Aorta (tissue), 5 donors: Measurements from ENCODE around the gene LSAMP. TPM values are rescaled to one million over a fixed set of nuclear protein-coding genes. Genes with fewer than 3 reads are reported as not detected.

ENCODE experiments used
- ATAC-seq: fragments of 200-7000 bp; cut with Tn5 transposase; one replicate; pipeline ENCODE4 v1.9.1; 2022; ENCODE audit warnings: moderate library complexity; ENCODE audit not compliant: low FRiP score
- DNase-seq, 2 donors: peaks; one replicate each; pipeline ENCODE4 v3.0.0-alpha.2; 2020
- H3K27ac ChIP-seq, 2 donors: one replicate each; pipeline ENCODE4 v1.5.1; 2013; ENCODE audit warnings: low read length in 2 of 2, mild to moderate bottlenecking in 2 of 2, moderate library complexity in 2 of 2, control low read depth in 1 of 2, inconsistent platforms in 1 of 2, low read depth in 1 of 2
- H3K27me3 ChIP-seq, 2 donors: one replicate each; pipeline ENCODE4 v1.6.1; 2013; ENCODE audit warnings: control low read depth in 1 of 2, low read length in 1 of 2, mild to moderate bottlenecking in 1 of 2, moderate library complexity in 1 of 2; ENCODE audit not compliant: insufficient read depth in 2 of 2, control insufficient read depth in 1 of 2
- H3K36me3 ChIP-seq, 2 donors: one replicate each; pipeline ENCODE4 v1.6.1; 2013; ENCODE audit warnings: control low read depth in 1 of 2, low read length in 1 of 2, mild to moderate bottlenecking in 1 of 2; ENCODE audit not compliant: insufficient read depth in 2 of 2, control insufficient read depth in 1 of 2
- H3K4me1 ChIP-seq, 2 donors: one replicate each; pipeline ENCODE4 v1.6.1; 2013; ENCODE audit warnings: low read length in 2 of 2, control low read depth in 1 of 2, mild to moderate bottlenecking in 1 of 2, moderate library complexity in 1 of 2; ENCODE audit not compliant: insufficient read depth in 2 of 2, control insufficient read depth in 1 of 2
- H3K4me3 ChIP-seq, 2 donors: one replicate each; pipeline ENCODE4 v1.5.1; 2013; ENCODE audit warnings: low read length in 2 of 2, control low read depth in 1 of 2, mild to moderate bottlenecking in 1 of 2
- H3K9me3 ChIP-seq: one replicate; pipeline ENCODE4 v1.6.1; 2013; ENCODE audit warnings: mild to moderate bottlenecking, low read length; ENCODE audit not compliant: control insufficient read depth
- WGBS, 2 donors: extraction: QIAGEN DNeasy Blood & Tissue Kit; methylation state at CpG; one replicate each; pipeline ENCODE4 v1.1.7; 2013; 5-methylcytosine and 5-hydroxymethylcytosine counted together
- intact Hi-C, 2 donors: fragments of 100-400 bp; cut with DNase I; formaldehyde crosslinking; loops; one replicate each; pipeline versions ENCODE4 v1.14.2 to v1.15.0; 2022
- polyA plus RNA-seq, 2 donors: library from polyadenylated mRNA; stranded (reverse); fragments of 200-250 nt; gene quantifications; one replicate each; pipeline ENCODE4 v1.2.3, GENCODE V29; 2013
- total RNA-seq, 2 donors: library from RNA; stranded (reverse); fragmentation: NEBNext Ultra II Directional; extraction: Animal tissue kit (Norgen Biotek cat#: 25700); gene quantifications; one replicate each; pipeline ENCODE4 v1.2.1, GENCODE V29; 2021
- donor health status: healthy with polysubstance abuse.
- donor health status: Bipolar disorder and iron deficiency.
- donor health status: DM: no; HTN: no; CAD: no.
- donor health status: DM: no; HTN: no; CAD: no.
- donor health status: DM: yes; HTN: yes; CAD: no.

Gene LSAMP
- total and polyA plus RNA-seq, 4 donors: 0.38 to 7.8 (median 0.88) TPM; not detected in 1

GRCh38 chr3:116200956-116201690, 244.2 kb downstream of the LSAMP start:
- no peak overlapping the region for H3K27ac ChIP-seq

GRCh38 chr3:116199063-116199462, 246.2 kb downstream of the LSAMP start:
- intact Hi-C loops: no loop called here
- WGBS, 2 donors: 94 to 96% methylated on average over 2 of the region's 2 CpGs
- Histone ChIP-seq H3K4me1 (no peaks in the 10 kb centered on the region), H3K4me3 (no peak overlapping the region), H3K9me3 (no peaks in the 10 kb centered on the region), H3K27me3 (no peaks in the 10 kb centered on the region), H3K36me3 (no peaks in the 10 kb centered on the region), H3K27ac (no peak overlapping the region)
- no peak for ATAC-seq
- DNase-seq: no peak

More at GRCh38 chr3:116200956-116201690, 244.2 kb downstream of the LSAMP start:
- no peaks in the 10 kb centered on the region for H3K9me3 ChIP-seq
- H3K36me3 ChIP-seq: no peaks in the 10 kb centered on the region
- no peak for ATAC-seq
- H3K4me1 ChIP-seq: no peaks in the 10 kb centered on the region
- intact Hi-C loops: no loop called here
- WGBS, 2 donors: 82 to 83% methylated on average over 5 of the region's 5 CpGs
- no peak overlapping the region for H3K4me3 ChIP-seq
- H3K27me3 ChIP-seq: no peaks in the 10 kb centered on the region
- DNase-seq: no peak

GRCh38 chr3:116198087-116198486, 247.2 kb downstream of the LSAMP start:
- Histone ChIP-seq H3K27me3 (no peaks in the 10 kb centered on the region), H3K4me1 (no peaks in the 10 kb centered on the region), H3K27ac (no peak overlapping the region), H3K36me3 (no peaks in the 10 kb centered on the region), H3K4me3 (no peak overlapping the region), H3K9me3 (no peaks in the 10 kb centered on the region)
- intact Hi-C loops: no loop called here
- WGBS, 2 donors: 29 to 31% methylated on average over 2 of the region's 2 CpGs
- ATAC-seq (no peak), DNase-seq (no peak)

- no peaks in the 10 kb centered on the region for H3K9me3 ChIP-seq
- WGBS, 2 donors: 88 to 93% methylated on average over 1 of the region's 1 CpG
- intact Hi-C loops: no loop called here
Observed at GRCh38 chr3:116192464-116192863, 252.8 kb downstream of the LSAMP start.

GRCh38 chr3:116191409-116191808, 253.9 kb downstream of the LSAMP start:
- no peak overlapping the region for H3K27ac ChIP-seq
- no peaks in the 10 kb centered on the region for H3K4me1 ChIP-seq
- H3K4me3 ChIP-seq: no peak overlapping the region
- ATAC-seq (no peak), DNase-seq (no peak)
- no peaks in the 10 kb centered on the region for H3K27me3 ChIP-seq
- H3K36me3 ChIP-seq: no peaks in the 10 kb centered on the region
- WGBS, 2 donors: 68 to 81% methylated on average over 2 of the region's 2 CpGs
- intact Hi-C loops: no loop called here
- no peaks in the 10 kb centered on the region for H3K9me3 ChIP-seq

More at GRCh38 chr3:116192464-116192863, 252.8 kb downstream of the LSAMP start:
- no peaks in the 10 kb centered on the region for H3K4me1 ChIP-seq
- no peaks in the 10 kb centered on the region for H3K36me3 ChIP-seq
- no peak overlapping the region for H3K27ac ChIP-seq
- DNase-seq (no peak), ATAC-seq (no peak)
- no peaks in the 10 kb centered on the region for H3K27me3 ChIP-seq
- no peak overlapping the region for H3K4me3 ChIP-seq

- intact Hi-C loops: no loop called here
Observed at GRCh38 chr3:116190095-116190494, 255.2 kb downstream of the LSAMP start.

GRCh38 chr3:116188231-116188785, 257.0 kb downstream of the LSAMP start:
- DNase-seq (no peak), ATAC-seq (no peak)
- H3K4me3 ChIP-seq: no peak overlapping the region
- H3K27ac ChIP-seq: no peak overlapping the region
- H3K4me1 ChIP-seq: no peaks in the 10 kb centered on the region
- no peaks in the 10 kb centered on the region for H3K36me3 ChIP-seq
- 57 to 68% methylated on average over 3 of the region's 3 CpGs for WGBS, 2 donors
- intact Hi-C loops: no loop called here
- H3K27me3 ChIP-seq: no peaks in the 10 kb centered on the region
- H3K9me3 ChIP-seq: no peaks in the 10 kb centered on the region

More at GRCh38 chr3:116190095-116190494, 255.2 kb downstream of the LSAMP start:
- no peaks in the 10 kb centered on the region for H3K9me3 ChIP-seq
- no peak for DNase-seq
- no peaks in the 10 kb centered on the region for H3K36me3 ChIP-seq
- ATAC-seq: no peak
- no peaks in the 10 kb centered on the region for H3K27me3 ChIP-seq
- no peaks in the 10 kb centered on the region for H3K4me1 ChIP-seq
- 72 to 79% methylated on average over 3 of the region's 3 CpGs for whole genome bisulfite sequencing, 2 donors
- H3K4me3 ChIP-seq: no peak overlapping the region
- H3K27ac ChIP-seq: no peak overlapping the region

GRCh38 chr3:116186049-116186448, 259.2 kb downstream of the LSAMP start:
- Histone ChIP-seq H3K27me3 (no peaks in the 10 kb centered on the region), H3K4me1 (no peaks in the 10 kb centered on the region), H3K27ac (no peak overlapping the region), H3K4me3 (no peak overlapping the region), H3K9me3 (no peaks in the 10 kb centered on the region), H3K36me3 (no peaks in the 10 kb centered on the region)
- no peak for DNase-seq
- no peak for ATAC-seq
- 64 to 75% methylated on average over 1 of the region's 1 CpG for WGBS, 2 donors
- intact Hi-C loops: no loop called here

- Histone ChIP-seq H3K27me3 (no peaks in the 10 kb centered on the region), H3K27ac (no peak overlapping the region), H3K9me3 (no peaks in the 10 kb centered on the region), H3K36me3 (no peaks in the 10 kb centered on the region), H3K4me1 (no peaks in the 10 kb centered on the region), H3K4me3 (no peak overlapping the region)
- no peak for ATAC-seq
- intact Hi-C loops: no loop called here
- no peak for DNase-seq
Observed at GRCh38 chr3:116181159-116181558, 264.1 kb downstream of the LSAMP start.
